Thymus (tissue), 14 donors: ENCODE data around the gene OR6C75. TPM values are rescaled to one million over a fixed set of nuclear protein-coding genes. Genes with fewer than 3 reads are reported as not detected.
"Not testable (repeated sequence)": the region's sequence is repeated elsewhere in the genome, so short reads cannot be mapped to it uniquely, and the experiment has no call there.

Experiments used
- DNase-seq, 9 donors: peaks; one replicate each; pipeline ENCODE4 v3.0.0-alpha.2; 2013; ENCODE audit warnings: low spot score in 9 of 9, low read depth in 6 of 9, missing footprints in 1 of 9
- H3K27ac ChIP-seq, 2 donors: one replicate each; pipeline ENCODE4 v1.5.1; 2013; ENCODE audit warnings: control low read depth in 1 of 2, low read depth in 1 of 2, low read length in 1 of 2, mild to moderate bottlenecking in 1 of 2, moderate library complexity in 1 of 2
- H3K27me3 ChIP-seq, 2 donors: one replicate each; pipeline ENCODE4 v1.5.1; 2013; ENCODE audit warnings: low read length in 1 of 2; ENCODE audit not compliant: control insufficient read depth in 2 of 2, insufficient read depth in 1 of 2
- H3K36me3 ChIP-seq, 2 donors: one replicate each; pipeline ENCODE4 v1.5.1; 2013; ENCODE audit warnings: low read length in 1 of 2, mild to moderate bottlenecking in 1 of 2, moderate library complexity in 1 of 2; ENCODE audit not compliant: control insufficient read depth in 2 of 2, insufficient read depth in 2 of 2
- H3K4me1 ChIP-seq, 2 donors: one replicate each; pipeline ENCODE4 v1.5.1; 2013; ENCODE audit warnings: low read length in 2 of 2; ENCODE audit not compliant: control insufficient read depth in 2 of 2, insufficient read depth in 2 of 2
- H3K4me3 ChIP-seq, 2 donors: one replicate each; pipeline ENCODE4 v1.5.1; 2013; ENCODE audit warnings: low read length in 2 of 2, control low read depth in 1 of 2, mild to moderate bottlenecking in 1 of 2
- H3K9me3 ChIP-seq, 2 donors: one replicate each; pipeline ENCODE4 v1.5.1; 2013; ENCODE audit warnings: low read length in 1 of 2, mild to moderate bottlenecking in 1 of 2; ENCODE audit not compliant: control insufficient read depth in 2 of 2, insufficient read depth in 1 of 2
- WGBS: extraction: QIAGEN DNeasy Blood & Tissue Kit; methylation state at CpG from one replicate; pipeline ENCODE4 v1.1.7; 2013; 5-methylcytosine and 5-hydroxymethylcytosine counted together
- long read RNA-seq, 10 donors: transcript quantifications; one replicate each; lab custom pipeline, GENCODE V29; 2026
- polyA plus RNA-seq: library from polyadenylated mRNA; stranded (reverse); fragments of 200-250 nt; gene quantifications from one replicate; pipeline ENCODE4 v1.2.3, GENCODE V29; 2013
- total RNA-seq: library from RNA; stranded (reverse); fragments of 120-200 nt; gene quantifications from one replicate; pipeline ENCODE4 v1.2.4, GENCODE V29; 2013
- donor health status: healthy.

The OR6C75 gene
- total RNA-seq (not detected), polyA plus RNA-seq (not detected)
- long read RNA-seq, donor 1 = 0 reads
- long read RNA-seq, donor 2 = 0 reads
- long read RNA-seq, donor 3 = 0 reads
- long read RNA-seq, donor 4 = 0 reads
- long read RNA-seq, donor 5 = 0 reads
- long read RNA-seq, donor 6 = 0 reads
- long read RNA-seq, donor 7 = 0 reads
- long read RNA-seq, donor 8 = 0 reads
- long read RNA-seq, donor 9 = 0 reads
- long read RNA-seq, donor 10 = 0 reads

GRCh38 chr12:55362675-55363074 lies at the start of gene OR6C75:
TSS of gene OR6C75 (plus strand) at chr12:55362975. CDS start at chr12:55365111, 2,136 bp downstream.
- Histone ChIP-seq H3K4me3 (no peak within 1 kb of the TSS), H3K4me1 (no peaks in the 10 kb centered on the region), H3K27ac (no peak within 1 kb of the TSS), H3K36me3 (no peaks in the 10 kb centered on the region), H3K27me3 (no peaks in the 10 kb centered on the region), H3K9me3 (no peaks in the 10 kb centered on the region)
- DNase-seq = no peak
- WGBS = 92% methylated on average over 4 of the region's 4 CpGs

GRCh38 chr12:55314043-55314442 lies 48.7 kb upstream of the OR6C75 start, which contains the start of gene OR6C1:
TSS of gene OR6C1 (plus strand) at chr12:55314343. CDS start at chr12:55320600, 6,257 bp downstream.
- H3K4me1 ChIP-seq = no peaks in the 10 kb centered on the region
- H3K27ac ChIP-seq = no peak within 1 kb of the TSS
- no peaks in the 10 kb centered on the region for H3K27me3 ChIP-seq
- no peaks in the 10 kb centered on the region for H3K36me3 ChIP-seq
- no peak within 1 kb of the TSS for H3K4me3 ChIP-seq
- H3K9me3 ChIP-seq = no peaks in the 10 kb centered on the region
- DNase-seq = no peak
- WGBS = 93% methylated on average over 2 of the region's 2 CpGs

- no peak for DNase-seq
- 84% methylated on average over 4 of the region's 4 CpGs for WGBS
- no peaks in the 10 kb centered on the region for H3K9me3 ChIP-seq
Observed at GRCh38 chr12:55320201-55320600, 42.6 kb upstream of the OR6C75 start.

GRCh38 chr12:55325801-55326200 lies 37.0 kb upstream of the OR6C75 start:
- 98% methylated on average over 6 of the region's 6 CpGs for WGBS
- not testable (repeated sequence) for H3K9me3 ChIP-seq, DNase-seq, H3K4me3 ChIP-seq, H3K36me3 ChIP-seq, H3K27me3 ChIP-seq, H3K27ac ChIP-seq, H3K4me1 ChIP-seq

More at GRCh38 chr12:55320201-55320600, 42.6 kb upstream of the OR6C75 start:
- Histone ChIP-seq H3K4me3 (no peak overlapping the region), H3K36me3 (no peaks in the 10 kb centered on the region), H3K4me1 (no peaks in the 10 kb centered on the region), H3K27ac (no peak overlapping the region), H3K27me3 (no peaks in the 10 kb centered on the region)

GRCh38 chr12:55330446-55330845 lies 32.3 kb upstream of the OR6C75 start, which contains the start of gene OR6C3:
TSS of gene OR6C3 (plus strand) at chr12:55330746. CDS start at chr12:55331701, 955 bp downstream.
- Histone ChIP-seq H3K27ac (no peak within 1 kb of the TSS), H3K27me3 (no peaks in the 10 kb centered on the region), H3K36me3 (no peaks in the 10 kb centered on the region), H3K4me1 (no peaks in the 10 kb centered on the region), H3K9me3 (no peaks in the 10 kb centered on the region), H3K4me3 (no peak within 1 kb of the TSS)
- WGBS = 94% methylated on average over 1 of the region's 1 CpG
- no peak for DNase-seq

GRCh38 chr12:55336002-55336401 lies 26.8 kb upstream of the OR6C75 start:
- H3K27ac ChIP-seq = no peak overlapping the region
- no peak for DNase-seq

GRCh38 chr12:55355338-55355737 lies 7.4 kb upstream of the OR6C75 start:
- not testable (repeated sequence) for H3K4me1 ChIP-seq, H3K27ac ChIP-seq, H3K36me3 ChIP-seq, DNase-seq, H3K9me3 ChIP-seq, H3K4me3 ChIP-seq, H3K27me3 ChIP-seq
- WGBS = 74% methylated on average over 4 of the region's 4 CpGs

More at GRCh38 chr12:55336002-55336401, 26.8 kb upstream of the OR6C75 start:
- Histone ChIP-seq H3K4me1 (no peaks in the 10 kb centered on the region), H3K36me3 (no peaks in the 10 kb centered on the region), H3K4me3 (no peak overlapping the region), H3K27me3 (no peaks in the 10 kb centered on the region), H3K9me3 (no peaks in the 10 kb centered on the region)
- 94% methylated on average over 10 of the region's 10 CpGs for WGBS

- no peaks in the 10 kb centered on the region for H3K36me3 ChIP-seq
- H3K4me3 ChIP-seq = no peak overlapping the region
- H3K27me3 ChIP-seq = no peaks in the 10 kb centered on the region
- DNase-seq = no peak
- 87% methylated on average over 3 of the region's 3 CpGs for WGBS
- no peaks in the 10 kb centered on the region for H3K4me1 ChIP-seq
- H3K27ac ChIP-seq = no peak overlapping the region
- no peaks in the 10 kb centered on the region for H3K9me3 ChIP-seq
Observed at GRCh38 chr12:55365086-55365485, 2.3 kb downstream of the OR6C75 start.

- Histone ChIP-seq H3K27ac (no peak overlapping the region), H3K4me1 (no peaks in the 10 kb centered on the region), H3K36me3 (no peaks in the 10 kb centered on the region), H3K4me3 (no peak overlapping the region), H3K27me3 (no peaks in the 10 kb centered on the region), H3K9me3 (no peaks in the 10 kb centered on the region)
- DNase-seq = no peak
- 82% methylated on average over 4 of the region's 4 CpGs for WGBS
Observed at GRCh38 chr12:55372521-55372920, 9.7 kb downstream of the OR6C75 start.
